OCI-LY7 (cell line): ENCODE data around the gene ZNF177. TPM values are rescaled to one million over a fixed set of nuclear protein-coding genes. Genes with fewer than 3 reads are reported as not detected.

Experiments used
- BruUV-seq: library from RNA; stranded (reverse); fragments of 400-500 nt; replicated peaks from 2 replicates; lab custom pipeline; 2021; lab: Mats Ljungman, UMichigan
- CTCF ChIA-PET: fragments of 300-600 bp; sonication (Branson Sonifier 250); formaldehyde crosslinking; loops from one replicate; lab custom pipeline; 2022; ENCODE audit warnings: antibody characterized with exemption; ENCODE audit not compliant: unreplicated experiment; lab: Charles Lee
- POLR2A ChIA-PET: fragments of 300-600 bp; sonication (Branson Sonifier 250); formaldehyde crosslinking; loops from one replicate; lab custom pipeline; 2022; ENCODE audit warnings: antibody characterized with exemption; lab: Charles Lee
- DNase-seq: peaks from one replicate; pipeline ENCODE4 v3.0.0-alpha.2; 2015; ENCODE audit warnings: low spot score
- H2AFZ ChIP-seq: fragments of 200-600 bp; sonication (generic), shearing (Covaris generic); 2 replicates; pipeline ENCODE4 v1.6.1; 2014; ENCODE audit warnings: mild to moderate bottlenecking, antibody characterized with exemption, low read length, moderate library complexity
- H3K27ac ChIP-seq: fragments of 200-600 bp; sonication (generic); 2 replicates; pipeline ENCODE4 v1.5.1; 2014; ENCODE audit warnings: mixed run types, low read depth, mild to moderate bottlenecking, moderate library complexity, low read length, inconsistent platforms; ENCODE audit not compliant: poor library complexity, severe bottlenecking
- H3K36me3 ChIP-seq: fragments of 200-600 bp; sonication (generic); 2 replicates; pipeline ENCODE4 v1.6.1; 2014; ENCODE audit warnings: mild to moderate bottlenecking, antibody characterized with exemption, low read length, moderate library complexity, mixed read lengths; ENCODE audit not compliant: insufficient read depth
- H3K4me1 ChIP-seq: fragments of 200-600 bp; sonication (generic); 2 replicates; pipeline ENCODE4 v1.5.1; 2014; ENCODE audit warnings: mild to moderate bottlenecking, low read length; ENCODE audit not compliant: insufficient read depth, poor library complexity, severe bottlenecking
- H3K4me2 ChIP-seq: fragments of 200-600 bp; sonication (generic); 2 replicates; pipeline ENCODE4 v1.6.1; 2014; ENCODE audit warnings: mild to moderate bottlenecking, low read length
- H3K4me3 ChIP-seq: fragments of 200-600 bp; sonication (generic); 2 replicates; pipeline ENCODE4 v1.5.1; 2014; ENCODE audit warnings: mild to moderate bottlenecking, low read depth, low read length; ENCODE audit not compliant: poor library complexity, severe bottlenecking
- H3K79me2 ChIP-seq: fragments of 200-600 bp; sonication (generic); 2 replicates; pipeline ENCODE4 v1.6.1; 2016; ENCODE audit warnings: low read depth, mild to moderate bottlenecking, low read length, moderate library complexity, mixed read lengths; ENCODE audit not compliant: insufficient read depth
- H3K9me2 ChIP-seq: fragments of 200-600 bp; sonication (generic); 2 replicates; pipeline ENCODE4 v1.6.1; 2016; ENCODE audit warnings: mild to moderate bottlenecking, low read length, mixed read lengths; ENCODE audit not compliant: insufficient read depth
- H3K9me3 ChIP-seq: fragments of 200-600 bp; sonication (generic); 2 replicates; pipeline ENCODE4 v1.6.1; 2014; ENCODE audit warnings: mild to moderate bottlenecking, mixed run types, low read length, mixed read lengths
- H4K20me1 ChIP-seq: fragments of 200-600 bp; sonication (generic); 2 replicates; pipeline ENCODE4 v1.6.1; 2014; ENCODE audit warnings: mild to moderate bottlenecking, antibody characterized with exemption, low read length, moderate library complexity, mixed read lengths; ENCODE audit not compliant: insufficient read depth
- EZH2phosphoT487 ChIP-seq: fragments of 200-600 bp; sonication (generic); IDR thresholded peaks from 2 replicates; pipeline ENCODE4 v1.6.1; 2018; ENCODE audit warnings: low read depth, borderline replicate concordance, mild to moderate bottlenecking, mixed run types, antibody characterized with exemption, low read length, moderate library complexity, mixed read lengths
- intact Hi-C: fragments of 100-400 bp; cut with micrococcal nuclease; formaldehyde crosslinking; loops from one replicate; pipeline ENCODE4 v1.10.0; 2022; ENCODE audit not compliant: unreplicated experiment
- total RNA-seq, 2 experiments: library from RNA; depleted of rRNA in 1 of 2; stranded (reverse); fragments of >200 nt in 1 of 2; shearing (Covaris generic) in 1 of 2; gene quantifications; 2 replicates each; pipeline ENCODE4 v1.2.3, GENCODE V29; 2014 to 2022
- TF ChIP-seq, protein P1 (sequence below): fragments of 200-600 bp; sonication (generic); conservative IDR thresholded peaks from 2 replicates; pipeline ENCODE4 v1.5.1; 2014; ENCODE audit warnings: mild to moderate bottlenecking, antibody characterized with exemption, low read length, moderate library complexity, mixed read lengths

ZNF177 gene
- total RNA-seq, 2 experiments from 2014 or later = 2.4 to 2.8 TPM

DNA sequence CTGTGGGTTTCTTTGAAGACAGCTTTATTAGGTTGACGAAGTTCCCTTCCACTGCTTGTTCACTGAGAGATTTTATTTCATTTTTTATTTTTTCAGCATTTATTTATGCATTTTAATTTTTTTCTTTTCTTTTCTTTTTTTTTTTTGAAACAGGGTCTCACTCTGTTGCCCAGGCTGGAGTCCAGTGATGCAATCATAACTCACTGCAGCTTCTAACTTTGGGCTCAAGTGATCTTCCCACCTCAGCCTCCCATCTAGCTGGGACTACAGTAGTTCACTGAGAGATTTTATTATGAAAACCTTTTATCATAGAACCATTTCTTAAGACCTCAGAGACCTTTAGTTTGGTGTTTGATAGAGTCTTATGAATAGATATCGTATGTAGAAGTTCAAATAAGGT lies 10.3 kb upstream of the ZNF177 start:
- no TSS peak for BruUV-seq
- CTCF ChIA-PET = no interaction called here
- Histone ChIP-seq H3K36me3 (no peaks in the 10 kb centered on the region), H3K9me3 (no peaks in the 10 kb centered on the region), H3K4me3 (no peak overlapping the region), H3K9me2 (no peaks in the 10 kb centered on the region), H2AFZ (no peak overlapping the region), H3K4me2 (no peak overlapping the region), H3K4me1 (no peaks in the 10 kb centered on the region), H3K27ac (no peak overlapping the region), H3K79me2 (no peaks in the 10 kb centered on the region), H4K20me1 (no peaks in the 10 kb centered on the region)
- POLR2A ChIA-PET = no interaction called here
- DNase-seq = no peak
- intact Hi-C loops = no loop called here
- no peak for TF ChIP-seq EZH2phosphoT487

DNA sequence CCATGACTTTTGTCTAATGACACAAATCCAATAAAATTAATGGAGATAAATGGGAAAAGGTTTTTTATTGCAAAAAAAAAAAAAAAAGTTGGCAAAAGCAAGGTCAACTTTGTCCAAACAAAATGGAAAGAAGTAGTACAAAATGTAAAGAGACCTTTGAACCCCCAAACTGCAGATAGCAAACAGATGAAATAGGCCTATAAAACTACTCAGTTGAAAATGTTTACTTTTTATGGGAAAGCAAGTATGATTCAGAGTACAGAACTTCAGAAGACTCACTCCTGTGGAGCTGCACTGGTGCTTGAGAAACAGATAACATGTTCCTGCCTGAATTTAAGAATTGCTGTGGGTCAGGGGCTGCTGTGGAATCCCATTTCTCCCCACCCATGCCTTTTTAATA lies 9.8 kb upstream of the ZNF177 start:
- POLR2A ChIA-PET = interaction anchor here (0.6 kb wide), 1 partner anchor 447 kb away, joined by 5 read pairs; no protein-coding TSS in a partner anchor
- H3K4me3 ChIP-seq = no peak overlapping the region
- TF ChIP-seq EZH2phosphoT487 = no peak
- TF ChIP-seq, protein P1, sequence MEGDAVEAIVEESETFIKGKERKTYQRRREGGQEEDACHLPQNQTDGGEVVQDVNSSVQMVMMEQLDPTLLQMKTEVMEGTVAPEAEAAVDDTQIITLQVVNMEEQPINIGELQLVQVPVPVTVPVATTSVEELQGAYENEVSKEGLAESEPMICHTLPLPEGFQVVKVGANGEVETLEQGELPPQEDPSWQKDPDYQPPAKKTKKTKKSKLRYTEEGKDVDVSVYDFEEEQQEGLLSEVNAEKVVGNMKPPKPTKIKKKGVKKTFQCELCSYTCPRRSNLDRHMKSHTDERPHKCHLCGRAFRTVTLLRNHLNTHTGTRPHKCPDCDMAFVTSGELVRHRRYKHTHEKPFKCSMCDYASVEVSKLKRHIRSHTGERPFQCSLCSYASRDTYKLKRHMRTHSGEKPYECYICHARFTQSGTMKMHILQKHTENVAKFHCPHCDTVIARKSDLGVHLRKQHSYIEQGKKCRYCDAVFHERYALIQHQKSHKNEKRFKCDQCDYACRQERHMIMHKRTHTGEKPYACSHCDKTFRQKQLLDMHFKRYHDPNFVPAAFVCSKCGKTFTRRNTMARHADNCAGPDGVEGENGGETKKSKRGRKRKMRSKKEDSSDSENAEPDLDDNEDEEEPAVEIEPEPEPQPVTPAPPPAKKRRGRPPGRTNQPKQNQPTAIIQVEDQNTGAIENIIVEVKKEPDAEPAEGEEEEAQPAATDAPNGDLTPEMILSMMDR = no peak
- CTCF ChIA-PET = no interaction called here
- no peaks in the 10 kb centered on the region for H3K4me1 ChIP-seq
- no peaks in the 10 kb centered on the region for H3K79me2 ChIP-seq
- no peak overlapping the region for H3K27ac ChIP-seq
- H3K9me2 ChIP-seq = no peaks in the 10 kb centered on the region
- H3K36me3 ChIP-seq = no peaks in the 10 kb centered on the region
- H3K9me3 ChIP-seq = no peaks in the 10 kb centered on the region
- intact Hi-C loops = no loop called here
- no TSS peak for BruUV-seq
- no peak overlapping the region for H2AFZ ChIP-seq
- DNase-seq = no peak
- H4K20me1 ChIP-seq = no peaks in the 10 kb centered on the region
- H3K4me2 ChIP-seq = no peak overlapping the region

DNA sequence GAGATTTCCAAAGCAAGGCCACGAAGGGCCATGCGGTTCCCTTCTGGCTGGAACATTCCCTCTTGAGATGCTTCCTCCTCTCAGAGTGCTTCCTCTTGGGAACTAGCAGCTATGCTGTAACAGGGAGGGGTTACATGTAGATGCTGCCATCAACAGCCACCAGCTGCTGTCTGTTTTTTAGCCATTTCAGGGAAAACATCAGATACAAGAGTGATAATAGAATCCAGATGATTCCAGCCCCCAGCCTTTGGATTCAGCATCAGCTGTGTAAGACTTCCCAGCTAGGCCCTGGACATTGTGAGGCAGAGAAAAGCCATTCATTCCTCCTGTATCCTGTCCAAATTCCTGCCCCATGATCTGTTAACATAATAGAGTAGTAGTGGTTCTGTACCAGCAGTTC lies 8.2 kb upstream of the ZNF177 start:
- intact Hi-C loops = no loop called here
- Histone ChIP-seq H4K20me1 (no peaks in the 10 kb centered on the region), H3K9me3 (0 out of 2 replicates have a peak, but pooled peaks cover 1% of the 10 kb centered on the region), H3K4me3 (no peak overlapping the region), H3K27ac (no peak overlapping the region), H3K4me1 (no peaks in the 10 kb centered on the region), H3K79me2 (no peaks in the 10 kb centered on the region), H3K9me2 (no peaks in the 10 kb centered on the region), H3K36me3 (no peaks in the 10 kb centered on the region), H3K4me2 (no peak overlapping the region), H2AFZ (no peak overlapping the region)
- TF ChIP-seq EZH2phosphoT487 = no peak
- TF ChIP-seq, protein P1 = no peak
- DNase-seq = no peak
- CTCF ChIA-PET = no interaction called here
- BruUV-seq = no TSS peak
- POLR2A ChIA-PET = no interaction called here
